Mucosa of stomach (tissue), 1 donor: Measurements from ENCODE around the gene PIK3IP1.
"Not testable (repeated sequence)": the region's sequence is repeated elsewhere in the genome, so short reads cannot be mapped to it uniquely, and the experiment has no call there.

Experiments
- H3K27me3 ChIP-seq: one replicate; pipeline ENCODE4 v1.7.0; 2013; ENCODE audit warnings: mild to moderate bottlenecking, low read length; ENCODE audit not compliant: control insufficient read depth, insufficient read depth
- H3K36me3 ChIP-seq: one replicate; pipeline ENCODE4 v1.7.0; 2013; ENCODE audit warnings: low read length; ENCODE audit not compliant: control insufficient read depth, insufficient read depth
- H3K4me1 ChIP-seq: one replicate; pipeline ENCODE4 v1.7.0; 2013; ENCODE audit warnings: mild to moderate bottlenecking, low read length; ENCODE audit not compliant: control insufficient read depth, insufficient read depth
- H3K4me3 ChIP-seq: one replicate; pipeline ENCODE4 v1.7.0; 2013; ENCODE audit warnings: low read length
- H3K9ac ChIP-seq: one replicate; pipeline ENCODE4 v1.7.0; 2013; ENCODE audit warnings: mild to moderate bottlenecking, low read length, moderate library complexity
- H3K9me3 ChIP-seq: one replicate; pipeline ENCODE4 v1.7.0; 2013; ENCODE audit warnings: mild to moderate bottlenecking, low read length, moderate library complexity; ENCODE audit not compliant: control insufficient read depth
- donor health status: Pancreatic carcinoma.

PIK3IP1 gene

GRCh38 chr22:31250740-31251600, 41.3 kb downstream of the PIK3IP1 start:
- Histone ChIP-seq H3K36me3 (no peaks in the 10 kb centered on the region), H3K27me3 (no peaks in the 10 kb centered on the region), H3K4me1 (peaks cover 73% of the 10 kb centered on the region), H3K4me3 (no peak overlapping the region), H3K9me3 (no peaks in the 10 kb centered on the region), H3K9ac (peak overlapping the region; percentile 7)

- H3K9ac ChIP-seq: peak overlapping the region; percentile 48
- no peak overlapping the region for H3K4me3 ChIP-seq
- H3K4me1 ChIP-seq: peaks cover 73% of the 10 kb centered on the region
- H3K27me3 ChIP-seq: no peaks in the 10 kb centered on the region
- no peaks in the 10 kb centered on the region for H3K9me3 ChIP-seq
- no peaks in the 10 kb centered on the region for H3K36me3 ChIP-seq
These were observed 43.0 kb downstream of the PIK3IP1 start for GRCh38 chr22:31248965-31249958.

- no peaks in the 10 kb centered on the region for H3K9me3 ChIP-seq
- H3K36me3 ChIP-seq: no peaks in the 10 kb centered on the region
- peak overlapping the region; percentile 48 for H3K9ac ChIP-seq
- peaks cover 72% of the 10 kb centered on the region for H3K4me1 ChIP-seq
- H3K27me3 ChIP-seq: no peaks in the 10 kb centered on the region
- no peak overlapping the region for H3K4me3 ChIP-seq
These were observed 44.0 kb downstream of the PIK3IP1 start for GRCh38 chr22:31248138-31248745.

GRCh38 chr22:31247726-31248125, 44.6 kb downstream of the PIK3IP1 start:
- no peaks in the 10 kb centered on the region for H3K36me3 ChIP-seq
- no peaks in the 10 kb centered on the region for H3K27me3 ChIP-seq
- H3K9ac ChIP-seq: peak overlapping the region; percentile 48
- no peaks in the 10 kb centered on the region for H3K9me3 ChIP-seq
- H3K4me1 ChIP-seq: peaks cover 73% of the 10 kb centered on the region
- no peak overlapping the region for H3K4me3 ChIP-seq

GRCh38 chr22:31246687-31247086, 45.6 kb downstream of the PIK3IP1 start:
- no peaks in the 10 kb centered on the region for H3K9me3 ChIP-seq
- no peaks in the 10 kb centered on the region for H3K36me3 ChIP-seq
- H3K9ac ChIP-seq: no peak overlapping the region
- no peaks in the 10 kb centered on the region for H3K27me3 ChIP-seq
- H3K4me3 ChIP-seq: no peak overlapping the region
- peaks cover 81% of the 10 kb centered on the region for H3K4me1 ChIP-seq

GRCh38 chr22:31245998-31246397, 46.3 kb downstream of the PIK3IP1 start:
- peaks cover 82% of the 10 kb centered on the region for H3K4me1 ChIP-seq
- H3K4me3 ChIP-seq, H3K27me3 ChIP-seq, H3K36me3 ChIP-seq, H3K9me3 ChIP-seq, H3K9ac ChIP-seq: not testable (repeated sequence)

- Histone ChIP-seq H3K36me3 (no peaks in the 10 kb centered on the region), H3K4me1 (peaks cover 74% of the 10 kb centered on the region), H3K4me3 (no peak overlapping the region), H3K27me3 (no peaks in the 10 kb centered on the region), H3K9me3 (no peaks in the 10 kb centered on the region), H3K9ac (no peak overlapping the region)
These were observed 47.3 kb downstream of the PIK3IP1 start for GRCh38 chr22:31244943-31245451.

- no peaks in the 10 kb centered on the region for H3K27me3 ChIP-seq
- peaks cover 4% of the 10 kb centered on the region for H3K36me3 ChIP-seq
- H3K4me1 ChIP-seq: peaks cover 72% of the 10 kb centered on the region
- H3K4me3 ChIP-seq: no peak overlapping the region
- H3K9ac ChIP-seq: no peak overlapping the region
- no peaks in the 10 kb centered on the region for H3K9me3 ChIP-seq
These were observed 48.0 kb downstream of the PIK3IP1 start for GRCh38 chr22:31244046-31244942.

GRCh38 chr22:31243339-31244045, 48.8 kb downstream of the PIK3IP1 start:
- Histone ChIP-seq H3K4me1 (peaks cover 68% of the 10 kb centered on the region), H3K36me3 (peaks cover 5% of the 10 kb centered on the region), H3K27me3 (no peaks in the 10 kb centered on the region), H3K9ac (no peak overlapping the region), H3K4me3 (no peak overlapping the region), H3K9me3 (no peaks in the 10 kb centered on the region)

- H3K27me3 ChIP-seq: no peaks in the 10 kb centered on the region
- H3K4me3 ChIP-seq: no peak overlapping the region
- H3K4me1 ChIP-seq: peaks cover 58% of the 10 kb centered on the region
- no peaks in the 10 kb centered on the region for H3K9me3 ChIP-seq
- H3K9ac ChIP-seq: no peak overlapping the region
- peaks cover 5% of the 10 kb centered on the region for H3K36me3 ChIP-seq
These were observed 50.4 kb downstream of the PIK3IP1 start for GRCh38 chr22:31241936-31242335.
